BJ (cell line): Measurements from ENCODE around the gene PNPLA7. TPM values are rescaled to one million over a fixed set of nuclear protein-coding genes. Genes with fewer than 3 reads are reported as not detected.

Source experiments
- CTCF ChIA-PET: fragments of 350-600 bp; formaldehyde crosslinking; extraction: SDS; loops from one replicate; lab custom pipeline; 2021; ENCODE audit warnings: antibody characterized with exemption, inconsistent platforms; lab: Yijun Ruan, JAX
- POLR2A ChIA-PET: fragments of 300-600 bp; sonication (Branson Sonifier 250); formaldehyde crosslinking; extraction: SDS; loops from one replicate; lab custom pipeline; 2021; ENCODE audit warnings: antibody characterized with exemption; lab: Charles Lee
- DNase-seq: peaks from one replicate; pipeline ENCODE4 v3.0.0-alpha.2; 2011; ENCODE audit warnings: low read depth
- H3K27me3 ChIP-seq: 2 replicates; pipeline ENCODE4 v1.6.0; 2011; ENCODE audit warnings: low read length; ENCODE audit not compliant: control insufficient read depth, insufficient read depth
- H3K36me3 ChIP-seq: 2 replicates; pipeline ENCODE4 v1.5.1; 2011; ENCODE audit warnings: low read length; ENCODE audit not compliant: control insufficient read depth, insufficient read depth
- H3K4me3 ChIP-seq: 2 replicates; pipeline ENCODE4 v1.5.1; 2011; ENCODE audit warnings: low read depth, mild to moderate bottlenecking, control low read depth, low read length
- polyA plus RNA-seq: library from polyadenylated mRNA; depleted of rRNA; stranded (reverse); fragments of >200 nt; gene quantifications from 2 replicates; pipeline ENCODE4 v1.2.3, GENCODE V29; 2011
- TF ChIP-seq, protein P1 (sequence below): IDR thresholded peaks from 2 replicates; pipeline ENCODE4 v1.5.1; 2011; ENCODE audit warnings: low read depth, mild to moderate bottlenecking, control low read depth, inconsistent platforms, low read length, moderate library complexity; ENCODE audit not compliant: insufficient read depth

Gene PNPLA7
- polyA plus RNA-seq, 1 experiment: 0.63 TPM

DNA sequence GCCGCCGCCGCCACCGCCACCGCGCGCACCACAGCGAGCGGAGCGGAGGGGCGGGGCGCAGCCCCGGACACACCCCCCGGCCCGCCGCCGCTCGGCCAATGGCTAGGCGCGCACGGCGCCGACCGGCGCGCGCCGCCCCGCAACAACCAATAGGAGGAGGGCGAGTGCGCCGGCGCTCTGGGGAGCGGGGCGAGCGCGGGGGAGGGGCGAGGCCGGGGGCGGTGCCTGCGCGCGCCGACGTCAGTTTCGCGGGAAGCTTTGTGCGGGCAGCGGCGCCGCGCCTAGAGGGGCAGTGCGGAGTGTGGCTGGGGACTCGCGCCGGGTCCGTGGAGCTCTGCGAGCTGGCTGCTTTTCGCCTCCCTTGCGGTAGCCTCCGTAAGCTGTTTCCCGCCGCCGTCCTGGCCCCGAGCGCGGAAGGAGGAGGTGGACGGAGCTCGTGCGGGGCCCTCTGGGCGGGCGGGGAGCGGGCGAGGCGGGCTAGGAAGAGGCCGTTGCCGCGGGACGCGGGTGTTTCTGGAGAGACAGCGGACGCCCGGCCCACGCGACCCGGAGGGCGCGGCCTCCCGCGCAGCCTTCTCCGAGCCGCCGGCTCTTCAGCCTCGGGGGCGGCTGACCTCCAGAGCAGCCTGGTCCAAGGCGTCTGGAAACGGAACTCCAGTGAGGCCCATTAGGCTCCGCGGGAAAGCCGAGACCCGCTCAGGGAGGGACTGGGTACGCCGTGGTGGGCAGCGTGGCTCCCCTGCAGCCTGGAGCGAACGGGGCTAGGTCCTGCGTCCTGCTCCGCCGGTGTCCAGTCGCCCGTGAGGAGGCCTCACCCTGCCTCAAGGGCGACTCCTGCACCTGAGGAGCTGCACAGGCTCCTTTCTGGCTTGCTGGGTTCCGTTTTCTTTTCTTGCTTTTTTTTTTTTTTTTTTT is 40.5 kb upstream of the PNPLA7 start, which contains the start of gene ZMYND19:
ZMYND19 (minus strand) TSS at position 44 of the 915 bp plus-strand sequence. CDS start 249 bp downstream, outside the sequence.
- ChIA-PET POLR2A (no interaction called here), CTCF (interaction anchor here (1.5 kb wide), 1 partner anchor 55 kb away, joined by 4 read pairs; no protein-coding TSS in a partner anchor)
- TF ChIP-seq, protein P1, sequence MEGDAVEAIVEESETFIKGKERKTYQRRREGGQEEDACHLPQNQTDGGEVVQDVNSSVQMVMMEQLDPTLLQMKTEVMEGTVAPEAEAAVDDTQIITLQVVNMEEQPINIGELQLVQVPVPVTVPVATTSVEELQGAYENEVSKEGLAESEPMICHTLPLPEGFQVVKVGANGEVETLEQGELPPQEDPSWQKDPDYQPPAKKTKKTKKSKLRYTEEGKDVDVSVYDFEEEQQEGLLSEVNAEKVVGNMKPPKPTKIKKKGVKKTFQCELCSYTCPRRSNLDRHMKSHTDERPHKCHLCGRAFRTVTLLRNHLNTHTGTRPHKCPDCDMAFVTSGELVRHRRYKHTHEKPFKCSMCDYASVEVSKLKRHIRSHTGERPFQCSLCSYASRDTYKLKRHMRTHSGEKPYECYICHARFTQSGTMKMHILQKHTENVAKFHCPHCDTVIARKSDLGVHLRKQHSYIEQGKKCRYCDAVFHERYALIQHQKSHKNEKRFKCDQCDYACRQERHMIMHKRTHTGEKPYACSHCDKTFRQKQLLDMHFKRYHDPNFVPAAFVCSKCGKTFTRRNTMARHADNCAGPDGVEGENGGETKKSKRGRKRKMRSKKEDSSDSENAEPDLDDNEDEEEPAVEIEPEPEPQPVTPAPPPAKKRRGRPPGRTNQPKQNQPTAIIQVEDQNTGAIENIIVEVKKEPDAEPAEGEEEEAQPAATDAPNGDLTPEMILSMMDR: no peak

GRCh38 chr9:137590123-137590468 is 39.9 kb upstream of the PNPLA7 start:
- peak overlapping the region; percentile 70 for H3K4me3 ChIP-seq
- TF ChIP-seq, protein P1: no peak
- H3K36me3 ChIP-seq: peaks cover 19% of the 10 kb centered on the region
- no peak for DNase-seq
- no peaks in the 10 kb centered on the region for H3K27me3 ChIP-seq
- ChIA-PET CTCF (interaction anchor here (1.5 kb wide), 1 partner anchor 55 kb away, joined by 4 read pairs; no protein-coding TSS in a partner anchor), POLR2A (no interaction called here)

More for the DNA sequence above, 40.5 kb upstream of the PNPLA7 start, which contains the start of gene ZMYND19:
- no peak for DNase-seq
- peaks cover 17% of the 10 kb centered on the region for H3K36me3 ChIP-seq
- H3K27me3 ChIP-seq: no peaks in the 10 kb centered on the region
- H3K4me3 ChIP-seq: peak within 1 kb of the TSS; percentile 86

GRCh38 chr9:137589441-137590122 is 39.4 kb upstream of the PNPLA7 start:
- H3K27me3 ChIP-seq: no peaks in the 10 kb centered on the region
- ChIA-PET CTCF (interaction anchor here (2.6 kb wide), 1 partner anchor 11 kb away, joined by 26 read pairs; the partner anchor contains the start of gene DPH7), POLR2A (no interaction called here)
- no peak for DNase-seq
- peak overlapping the region; percentile 70 for H3K4me3 ChIP-seq
- peaks cover 20% of the 10 kb centered on the region for H3K36me3 ChIP-seq
- TF ChIP-seq, protein P1: no peak

GRCh38 chr9:137588891-137589290 is 38.7 kb upstream of the PNPLA7 start:
- H3K36me3 ChIP-seq: peaks cover 26% of the 10 kb centered on the region
- TF ChIP-seq, protein P1: no peak
- no peak for DNase-seq
- H3K27me3 ChIP-seq: no peaks in the 10 kb centered on the region
- ChIA-PET CTCF (interaction anchor here (2.6 kb wide), 1 partner anchor 10 kb away, joined by 26 read pairs; the partner anchor contains the start of gene DPH7), POLR2A (no interaction called here)
- H3K4me3 ChIP-seq: peak overlapping the region; percentile 70; the same call in 1 of the 2 replicates

DNA sequence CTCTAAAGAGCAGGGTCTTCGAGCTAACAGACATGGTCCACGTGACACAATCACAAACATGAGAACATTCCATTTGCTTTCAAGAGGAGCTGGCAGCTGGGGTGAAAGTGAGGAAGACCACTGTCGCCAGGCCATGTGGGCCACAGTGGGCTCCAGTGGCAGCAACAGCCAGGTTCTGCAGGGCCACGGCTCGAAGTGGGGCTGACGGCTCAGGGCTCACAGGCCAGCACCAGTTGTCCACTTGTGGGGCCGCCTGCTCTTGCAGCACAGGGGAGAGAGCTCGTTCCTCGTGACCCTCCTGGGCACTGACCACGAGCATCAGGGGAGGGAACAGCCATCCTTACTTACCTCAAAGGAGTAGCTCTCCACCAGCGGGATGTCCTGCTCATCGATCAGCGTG is 38.1 kb upstream of the PNPLA7 start:
- ChIA-PET POLR2A (no interaction called here), CTCF (interaction anchor here (1.0 to 2.6 kb wide), 5 partner anchors 9 to 85 kb away, joined by 3 to 26 read pairs (median 3); partner anchors contain the start of gene DPH7)
- H3K4me3 ChIP-seq: no peak overlapping the region
- no peaks in the 10 kb centered on the region for H3K27me3 ChIP-seq
- no peak for DNase-seq
- peaks cover 29% of the 10 kb centered on the region for H3K36me3 ChIP-seq
- TF ChIP-seq, protein P1: no peak
